Testis (tissue), 3 donors: ENCODE measurements around the gene ITM2A. TPM values are rescaled to one million over a fixed set of nuclear protein-coding genes. Genes with fewer than 3 reads are reported as not detected.

Source experiments
- DNase-seq: peaks from one replicate; pipeline ENCODE4 v3.0.0-alpha.2; 2019
- H3K27ac ChIP-seq, 2 donors: fragments of 200-600 bp; sonication (generic); one replicate each; pipeline ENCODE4 v1.5.1; 2019
- H3K27me3 ChIP-seq: fragments of 200-600 bp; sonication (generic); one replicate; pipeline ENCODE4 v1.5.1; 2019
- H3K36me3 ChIP-seq: fragments of 200-600 bp; sonication (generic); one replicate; pipeline ENCODE4 v1.5.1; 2017; ENCODE audit warnings: low read depth; ENCODE audit errors: missing control alignments
- H3K4me1 ChIP-seq: fragments of 200-600 bp; sonication (generic); one replicate; pipeline ENCODE4 v1.5.1; 2019
- H3K4me3 ChIP-seq, 2 donors: fragments of 200-600 bp; sonication (generic); one replicate each; pipeline ENCODE4 v1.5.1; 2017 to 2019
- H3K9me3 ChIP-seq: fragments of 200-600 bp; sonication (generic); one replicate; pipeline ENCODE4 v1.5.1; 2017
- POLR2A ChIP-seq: fragments of 450-650 bp; IDR thresholded peaks from one replicate; pipeline ENCODE4 v1.6.1; 2017; ENCODE audit warnings: antibody characterized with exemption, mild to moderate bottlenecking, moderate library complexity
- WGBS, 2 donors: methylation state at CpG; one replicate each; pipeline ENCODE4 v1.1.5; 2018; 5-methylcytosine and 5-hydroxymethylcytosine counted together
- intact Hi-C: fragments of 100-400 bp; cut with DNase I; formaldehyde crosslinking; loops from one replicate; pipeline ENCODE4 v1.15.1; 2023; ENCODE audit warnings: low total_unique reads
- polyA plus RNA-seq: library from polyadenylated mRNA; stranded (reverse); fragments of 350-450 nt; fragmentation: Illumina TruSeq; extraction: RNeasy Lipid Tissue Mini Kit (QIAGEN cat#74804); gene quantifications from one replicate; pipeline ENCODE4 v1.2.3, GENCODE V29; 2014; ENCODE audit warnings: low read depth, low replicate concordance; ENCODE audit not compliant: insufficient read depth
- total RNA-seq, 2 donors: library from RNA; depleted of rRNA; stranded (reverse); fragments of >200 nt; gene quantifications; one replicate each; pipeline ENCODE4 v1.2.3, GENCODE V29; 2016
- TF ChIP-seq, protein P1 (sequence below), 3 experiments: fragments of 450-650 bp in 2 of 3; fragments of 200-600 bp in 1 of 3; sonication (generic) in 1 of 3; IDR thresholded peaks; one replicate each; pipeline ENCODE4 v1.5.1; 2016 to 2019; ENCODE audit warnings: antibody characterized with exemption in 3 of 3, mild to moderate bottlenecking in 2 of 3, moderate library complexity in 1 of 3

Gene ITM2A
- total and polyA plus RNA-seq, 3 donors from 2014 or later = 6.8 to 45.1 (median 24.7) TPM

DNA sequence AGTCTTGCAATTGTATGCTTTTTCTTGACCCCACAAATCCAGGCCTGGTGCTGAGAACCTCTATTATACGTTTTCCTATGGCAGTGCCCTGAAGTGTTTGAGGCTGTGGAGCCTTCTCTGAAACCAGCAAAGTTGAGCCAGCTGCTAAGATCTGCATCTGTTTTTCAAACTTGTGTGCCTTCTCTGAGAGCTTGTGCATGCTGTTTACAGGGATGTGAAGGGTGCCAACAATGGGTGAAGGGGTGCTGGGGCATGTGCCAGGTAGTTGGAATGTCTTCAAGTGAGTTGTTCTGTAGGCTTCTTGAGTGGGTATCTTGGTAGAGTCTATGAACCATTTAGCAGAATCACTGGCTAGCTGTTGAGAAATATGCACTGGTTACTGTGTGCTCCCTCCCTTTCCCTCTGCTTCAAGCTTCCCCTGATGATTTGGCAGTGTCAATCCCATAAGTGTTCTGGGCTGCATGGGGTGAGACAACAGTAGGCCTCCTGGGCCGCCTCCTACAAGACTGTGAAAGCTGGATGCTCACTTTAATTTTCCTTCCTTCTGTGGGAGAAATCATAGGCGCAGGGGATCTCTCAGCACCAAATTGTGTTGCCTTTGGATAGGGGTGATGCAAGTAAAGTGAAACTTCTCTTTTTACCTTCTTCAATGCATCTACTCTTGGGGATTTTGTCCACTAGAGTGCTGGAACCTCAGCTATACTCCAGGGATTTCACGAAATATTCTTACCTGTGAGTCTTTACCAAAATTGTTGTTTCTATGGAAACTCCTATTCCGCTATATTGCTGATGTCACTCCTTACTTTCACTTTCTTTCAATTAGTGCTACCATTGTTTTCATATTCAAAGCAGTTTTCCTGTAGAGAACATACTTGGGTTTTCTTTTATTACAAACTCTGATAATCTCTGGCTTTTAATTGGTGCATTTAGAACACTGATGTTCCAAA is 30.0 kb downstream of the ITM2A start:
- 87 to 92% methylated on average over 5 of the region's 5 CpGs for WGBS, 2 donors
- no peaks in the 10 kb centered on the region for H3K27me3 ChIP-seq
- H3K4me3 ChIP-seq = no peak overlapping the region
- DNase-seq = no peak
- H3K36me3 ChIP-seq = no peaks in the 10 kb centered on the region
- intact Hi-C loops = no loop called here
- no peaks in the 10 kb centered on the region for H3K9me3 ChIP-seq
- no peak overlapping the region for H3K27ac ChIP-seq
- no peak for TF ChIP-seq POLR2A
- H3K4me1 ChIP-seq = no peaks in the 10 kb centered on the region

DNA sequence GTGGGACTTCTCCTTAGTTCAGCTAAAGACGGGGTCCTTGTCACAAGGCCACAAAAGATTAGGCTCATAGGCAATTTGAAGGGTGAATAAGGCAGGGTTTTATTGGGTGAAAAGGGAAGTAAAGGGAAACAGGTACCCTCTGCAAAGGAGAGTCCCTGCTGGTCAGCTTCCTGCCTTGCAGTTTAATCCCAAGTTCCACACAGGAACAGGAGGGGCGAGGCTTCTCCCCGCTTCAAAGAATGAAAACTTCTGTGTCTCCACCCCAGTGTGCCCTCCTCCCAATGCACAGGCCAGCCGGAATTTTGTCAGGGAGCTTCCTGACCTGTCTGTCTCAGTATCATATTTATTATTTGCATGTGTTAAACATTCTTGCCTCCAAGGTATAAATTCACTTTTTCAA is 37.1 kb downstream of the ITM2A start:
- Histone ChIP-seq H3K9me3 (no peaks in the 10 kb centered on the region), H3K4me1 (no peaks in the 10 kb centered on the region), H3K36me3 (no peaks in the 10 kb centered on the region), H3K4me3 (no peak overlapping the region), H3K27ac (no peak overlapping the region), H3K27me3 (no peaks in the 10 kb centered on the region)
- WGBS, 2 donors = 59 to 77% methylated on average over 2 to 4 of the region's 4 CpGs
- no peak for DNase-seq
- no peak for TF ChIP-seq POLR2A
- intact Hi-C loops = no loop called here

DNA sequence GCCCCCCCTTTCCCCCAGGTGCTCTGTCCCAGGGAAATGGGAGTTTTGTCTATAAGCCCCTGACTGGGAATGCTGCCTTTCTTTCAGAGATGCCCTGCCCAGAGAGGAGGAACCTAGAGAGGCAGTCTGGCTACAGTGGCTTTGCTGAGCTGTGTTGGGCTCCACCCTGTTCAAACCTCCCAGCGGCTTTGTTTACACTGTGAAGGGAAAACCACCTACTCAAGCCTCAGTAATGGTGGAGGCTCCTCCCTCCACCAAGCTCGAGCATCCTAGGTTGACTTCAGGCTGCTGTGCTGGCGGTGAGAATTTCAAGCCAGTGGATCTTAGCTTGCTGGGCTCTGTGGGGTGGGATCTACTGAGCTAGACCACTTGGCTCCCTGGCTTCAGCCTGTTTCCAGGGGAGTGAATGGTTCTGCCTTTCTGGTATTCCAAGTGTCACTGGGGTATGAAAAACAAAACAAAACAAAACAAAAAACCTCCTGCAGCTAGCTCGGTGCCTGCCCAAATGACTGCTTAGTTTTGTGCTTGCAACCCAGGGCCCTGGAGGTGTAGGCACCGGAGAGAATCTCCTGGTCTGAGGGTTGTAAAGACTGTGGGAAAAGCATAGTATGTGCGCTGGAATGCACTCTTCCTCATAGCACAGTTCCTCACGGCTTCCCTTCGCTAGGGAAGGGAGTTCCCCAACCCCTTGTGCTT is 41.7 kb downstream of the ITM2A start:
- no peak overlapping the region for H3K27ac ChIP-seq
- DNase-seq = no peak
- H3K9me3 ChIP-seq = no peaks in the 10 kb centered on the region
- no peaks in the 10 kb centered on the region for H3K4me1 ChIP-seq
- TF ChIP-seq, protein P1, sequence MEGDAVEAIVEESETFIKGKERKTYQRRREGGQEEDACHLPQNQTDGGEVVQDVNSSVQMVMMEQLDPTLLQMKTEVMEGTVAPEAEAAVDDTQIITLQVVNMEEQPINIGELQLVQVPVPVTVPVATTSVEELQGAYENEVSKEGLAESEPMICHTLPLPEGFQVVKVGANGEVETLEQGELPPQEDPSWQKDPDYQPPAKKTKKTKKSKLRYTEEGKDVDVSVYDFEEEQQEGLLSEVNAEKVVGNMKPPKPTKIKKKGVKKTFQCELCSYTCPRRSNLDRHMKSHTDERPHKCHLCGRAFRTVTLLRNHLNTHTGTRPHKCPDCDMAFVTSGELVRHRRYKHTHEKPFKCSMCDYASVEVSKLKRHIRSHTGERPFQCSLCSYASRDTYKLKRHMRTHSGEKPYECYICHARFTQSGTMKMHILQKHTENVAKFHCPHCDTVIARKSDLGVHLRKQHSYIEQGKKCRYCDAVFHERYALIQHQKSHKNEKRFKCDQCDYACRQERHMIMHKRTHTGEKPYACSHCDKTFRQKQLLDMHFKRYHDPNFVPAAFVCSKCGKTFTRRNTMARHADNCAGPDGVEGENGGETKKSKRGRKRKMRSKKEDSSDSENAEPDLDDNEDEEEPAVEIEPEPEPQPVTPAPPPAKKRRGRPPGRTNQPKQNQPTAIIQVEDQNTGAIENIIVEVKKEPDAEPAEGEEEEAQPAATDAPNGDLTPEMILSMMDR (IDR thresholded peaks at IDR 0.05) = no peak
- TF ChIP-seq POLR2A = no peak
- H3K27me3 ChIP-seq = no peaks in the 10 kb centered on the region
- 60 to 70% methylated on average over 1 to 7 of the region's 8 CpGs for WGBS, 2 donors
- no peak overlapping the region for H3K4me3 ChIP-seq
- H3K36me3 ChIP-seq = no peaks in the 10 kb centered on the region
- intact Hi-C loops = no loop called here

Other genes with a start within 250 kb of the ITM2A start
- gene GPR174, start 222.6 kb downstream of the ITM2A start, total RNA-seq = 1 to 10 TPM in 1 of 2 donors, under 1 TPM in 1; 0.08 to 1.1 TPM
- gene GPR174, start 222.6 kb downstream of the ITM2A start, polyA plus RNA-seq = 0.33 TPM